Midbrain (tissue), 1 donor: ENCODE measurements around the gene NPHP4.
"Not testable (repeated sequence)": the region's sequence is repeated elsewhere in the genome, so short reads cannot be mapped to it uniquely, and the experiment has no call there.

Source experiments
- DNase-seq: peaks from one replicate; lab custom pipeline; 2025; lab: John Stamatoyannopoulos, UW

NPHP4 gene

GRCh38 chr1:6023346-6023745, 31.1 kb upstream of the NPHP4 start:
- DNase-seq = no peak

GRCh38 chr1:6022193-6022592, 30.0 kb upstream of the NPHP4 start:
- DNase-seq = no peak

GRCh38 chr1:6019166-6019845, 27.1 kb upstream of the NPHP4 start:
- no peak for DNase-seq

GRCh38 chr1:6017654-6018053, 25.4 kb upstream of the NPHP4 start:
- not testable (repeated sequence) for DNase-seq

GRCh38 chr1:6016191-6016865, 24.1 kb upstream of the NPHP4 start:
- no peak for DNase-seq

GRCh38 chr1:6014130-6014999, 22.1 kb upstream of the NPHP4 start:
- no peak for DNase-seq

DNA sequence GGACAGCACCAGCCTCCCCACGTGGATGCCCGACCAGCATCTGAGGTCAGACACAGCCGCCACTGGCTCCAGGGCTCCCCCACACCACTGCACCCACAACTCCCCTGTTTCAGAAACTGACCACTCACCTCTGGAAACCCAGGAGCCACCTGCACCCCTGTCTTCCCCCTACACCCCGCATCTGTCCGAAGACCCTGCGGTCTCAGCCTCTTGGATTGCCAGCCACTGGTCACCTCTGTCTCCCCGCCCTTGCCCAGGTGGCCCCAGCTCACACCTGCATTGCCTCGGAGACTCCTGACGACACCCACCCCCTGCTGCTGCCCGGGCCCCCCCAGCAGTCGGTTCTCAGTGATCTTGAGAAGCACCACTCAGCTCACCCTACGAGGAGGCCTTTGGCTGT, 21.3 kb upstream of the NPHP4 start:
- no peak for DNase-seq

DNA sequence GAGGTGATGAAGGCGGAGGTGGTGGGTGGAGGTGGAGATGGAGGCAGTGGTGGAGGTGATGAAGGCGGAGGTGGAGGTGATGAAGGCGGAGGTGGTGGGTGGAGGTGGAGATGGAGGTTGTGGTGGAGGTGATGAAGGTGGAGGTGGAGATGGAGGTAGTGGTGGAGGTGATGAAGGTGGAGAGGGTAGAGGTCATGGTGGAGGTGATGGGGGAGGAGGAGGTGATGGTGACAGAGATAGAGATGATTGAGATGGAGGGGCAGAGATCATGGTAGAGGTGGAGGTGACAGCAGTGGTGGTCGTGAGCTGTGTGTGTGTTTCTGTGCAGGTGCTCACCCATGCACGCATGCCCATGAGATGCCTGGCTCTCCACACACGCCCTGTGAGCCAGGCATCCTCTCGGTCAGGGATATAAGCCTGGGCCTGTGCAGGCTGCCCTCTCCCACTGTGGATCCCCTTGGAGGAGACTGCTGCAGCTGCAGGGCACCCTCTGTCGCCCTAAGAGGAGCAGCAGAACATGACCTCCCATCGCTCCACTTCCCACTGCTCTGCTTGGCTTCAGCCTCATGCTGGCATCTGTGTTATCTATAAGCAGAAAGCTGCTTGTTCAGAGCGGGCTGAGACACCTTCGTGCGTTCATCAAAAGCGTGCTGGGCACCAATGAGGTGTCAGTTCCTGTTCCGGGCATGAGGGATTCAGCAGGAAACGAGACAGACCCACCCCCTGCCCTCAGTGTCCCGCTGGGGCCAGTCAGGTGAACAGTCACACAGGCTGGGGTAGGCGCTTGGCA, 20.5 kb upstream of the NPHP4 start:
- DNase-seq = no peak

DNA sequence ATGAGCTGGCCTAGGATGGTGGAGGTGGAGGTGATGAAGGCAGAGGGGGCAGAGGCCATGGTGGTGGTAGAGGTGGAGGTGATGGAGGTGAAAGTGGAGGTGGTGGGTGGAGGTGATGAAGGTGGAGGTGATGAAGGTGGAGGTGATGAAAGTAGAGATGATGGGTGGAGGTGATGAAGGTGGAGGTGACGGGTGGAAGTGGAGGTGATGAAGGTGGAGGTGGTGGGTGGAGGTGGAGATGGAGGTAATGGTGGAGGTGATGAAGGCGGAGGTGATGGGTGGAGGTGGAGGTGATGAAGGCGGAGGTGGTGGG, 19.7 kb upstream of the NPHP4 start:
- DNase-seq = no peak

GRCh38 chr1:6011161-6011945, 19.1 kb upstream of the NPHP4 start:
- no peak for DNase-seq

GRCh38 chr1:6010554-6010953, 18.3 kb upstream of the NPHP4 start:
- no peak for DNase-seq

DNA sequence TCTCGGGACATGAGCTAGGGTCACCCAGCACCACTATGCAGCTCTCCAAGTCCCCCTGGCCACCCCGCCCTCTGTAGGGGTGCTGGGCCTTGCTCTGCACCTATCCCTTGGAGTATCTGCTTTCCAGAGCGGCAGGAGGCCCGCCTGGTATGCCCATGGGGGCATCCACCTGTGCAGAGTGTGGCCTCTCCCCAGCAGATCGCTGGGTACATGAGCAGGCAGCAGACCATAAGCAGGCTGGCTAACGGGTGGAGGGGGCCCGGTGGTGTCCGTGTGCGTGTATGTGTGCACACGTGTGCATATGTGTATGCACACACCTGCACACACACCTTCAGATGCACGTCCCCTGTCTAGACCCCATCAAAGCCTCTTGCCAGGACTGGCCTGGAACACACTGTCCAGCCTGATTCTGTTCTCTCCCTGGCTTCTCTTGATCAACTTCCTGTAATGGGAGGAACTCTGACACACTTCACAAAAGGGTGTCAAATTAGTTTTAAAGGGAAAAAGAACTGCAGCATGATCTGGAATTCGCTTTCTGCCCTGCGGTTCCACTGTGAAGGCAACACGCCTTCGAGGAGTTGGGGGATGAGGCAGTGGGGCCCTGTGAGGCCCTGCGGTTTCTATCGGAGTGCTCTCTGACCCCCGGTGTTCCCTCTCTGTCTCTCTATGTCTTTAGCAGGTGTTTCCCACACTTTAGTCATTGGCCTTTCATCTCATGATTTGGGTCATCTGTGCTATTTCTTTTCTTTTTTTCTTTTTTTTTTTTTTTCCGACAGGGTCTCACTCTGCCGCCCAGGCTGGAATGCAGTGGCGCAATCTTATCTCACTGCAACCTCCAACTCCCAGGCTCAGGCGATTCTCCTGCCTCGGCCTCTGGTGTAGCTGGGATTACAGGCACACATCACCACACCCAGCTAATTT, 17.2 kb upstream of the NPHP4 start:
- DNase-seq = no peak

GRCh38 chr1:6008696-6009095, 16.5 kb upstream of the NPHP4 start:
- no peak for DNase-seq

GRCh38 chr1:6008084-6008415, 15.8 kb upstream of the NPHP4 start:
- no peak for DNase-seq

GRCh38 chr1:6007318-6008083, 15.3 kb upstream of the NPHP4 start:
- no peak for DNase-seq

GRCh38 chr1:6006882-6007281, 14.7 kb upstream of the NPHP4 start:
- DNase-seq = no peak

DNA sequence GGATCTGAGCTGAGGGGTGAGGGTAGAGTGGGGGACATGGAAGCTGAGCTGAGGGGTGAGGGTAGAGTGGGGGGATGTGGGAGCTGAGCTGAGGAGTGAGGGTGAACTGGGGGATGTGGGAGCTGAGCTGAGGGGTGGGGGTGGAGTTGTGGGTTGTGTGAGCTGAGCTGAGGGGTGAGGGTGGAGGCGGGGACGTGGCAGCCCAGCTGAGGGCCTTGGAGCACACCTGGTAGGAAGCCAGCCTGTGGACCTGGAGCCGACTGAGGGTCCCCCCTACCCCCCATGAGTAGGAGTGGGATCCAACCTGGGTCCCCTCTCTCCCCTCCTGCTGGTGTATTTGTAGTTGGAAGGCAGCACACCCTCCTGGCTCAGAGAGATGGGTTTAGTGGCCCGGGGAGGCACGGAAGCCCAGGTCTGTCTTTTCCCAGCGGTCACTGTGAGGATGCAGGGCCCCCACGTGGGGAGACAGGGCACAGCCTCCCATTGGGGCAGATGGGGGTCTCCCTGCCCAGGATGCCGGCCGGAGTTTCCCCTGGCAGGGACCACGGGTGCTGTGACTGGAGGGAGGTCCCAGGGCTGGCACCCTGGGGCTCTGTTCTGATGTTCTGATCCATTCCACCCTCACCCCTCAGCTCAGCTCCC, 13.2 kb upstream of the NPHP4 start:
- no peak for DNase-seq

- DNase-seq = no peak
Observed at GRCh38 chr1:6004412-6005123, 12.3 kb upstream of the NPHP4 start.
